AG09309 (cell line): ENCODE data around the gene SLC22A1.

Experiments
- DNase-seq: peaks from one replicate; pipeline ENCODE4 v3.0.0-alpha.2; 2010; ENCODE audit warnings: low read depth
- H3K4me3 ChIP-seq: 2 replicates; pipeline ENCODE4 v1.5.1; 2011; ENCODE audit warnings: mild to moderate bottlenecking, low read depth, low read length, moderate library complexity; ENCODE audit not compliant: control insufficient read depth
- TF ChIP-seq, protein P1 (sequence below): IDR thresholded peaks from 2 replicates; pipeline ENCODE4 v1.5.1; 2011; ENCODE audit warnings: mild to moderate bottlenecking, low read depth, low read length, inconsistent platforms; ENCODE audit not compliant: insufficient read depth, control insufficient read depth; ENCODE audit errors: missing control alignments

The SLC22A1 gene

DNA sequence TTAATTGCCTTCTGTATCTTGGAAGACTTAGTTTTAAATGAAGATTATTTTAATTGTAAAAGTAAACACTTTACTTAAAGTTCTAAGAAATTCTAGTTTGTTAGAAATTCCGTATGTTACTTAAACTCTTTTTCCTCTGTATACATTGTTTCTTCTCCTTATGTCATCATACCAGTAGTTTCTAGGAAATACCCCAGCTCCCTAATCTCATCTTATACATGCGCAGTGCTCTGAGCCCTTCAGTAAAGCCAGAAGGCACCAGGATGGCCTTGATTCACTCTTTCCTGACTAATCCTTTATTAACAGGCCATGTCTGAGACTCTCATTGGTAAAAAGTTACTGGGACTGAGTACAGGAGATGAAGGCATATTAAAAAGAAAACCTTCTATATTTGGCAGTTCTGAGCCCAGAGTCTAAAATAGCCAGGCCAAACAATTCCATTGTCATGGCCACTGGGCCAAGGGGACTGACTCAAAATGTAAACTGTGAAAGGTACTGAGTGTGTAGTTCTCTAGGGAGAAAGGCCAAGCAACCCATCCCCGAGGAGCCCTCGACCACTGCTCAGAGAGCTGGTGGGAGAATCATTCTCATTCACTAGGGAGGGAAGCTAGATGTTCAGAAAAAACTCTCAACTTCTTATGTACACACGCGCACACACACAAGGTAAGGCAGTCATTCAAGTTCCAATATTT lies 25.0 kb downstream of the SLC22A1 start:
- no peak for DNase-seq
- H3K4me3 ChIP-seq: no peak overlapping the region
- TF ChIP-seq, protein P1, sequence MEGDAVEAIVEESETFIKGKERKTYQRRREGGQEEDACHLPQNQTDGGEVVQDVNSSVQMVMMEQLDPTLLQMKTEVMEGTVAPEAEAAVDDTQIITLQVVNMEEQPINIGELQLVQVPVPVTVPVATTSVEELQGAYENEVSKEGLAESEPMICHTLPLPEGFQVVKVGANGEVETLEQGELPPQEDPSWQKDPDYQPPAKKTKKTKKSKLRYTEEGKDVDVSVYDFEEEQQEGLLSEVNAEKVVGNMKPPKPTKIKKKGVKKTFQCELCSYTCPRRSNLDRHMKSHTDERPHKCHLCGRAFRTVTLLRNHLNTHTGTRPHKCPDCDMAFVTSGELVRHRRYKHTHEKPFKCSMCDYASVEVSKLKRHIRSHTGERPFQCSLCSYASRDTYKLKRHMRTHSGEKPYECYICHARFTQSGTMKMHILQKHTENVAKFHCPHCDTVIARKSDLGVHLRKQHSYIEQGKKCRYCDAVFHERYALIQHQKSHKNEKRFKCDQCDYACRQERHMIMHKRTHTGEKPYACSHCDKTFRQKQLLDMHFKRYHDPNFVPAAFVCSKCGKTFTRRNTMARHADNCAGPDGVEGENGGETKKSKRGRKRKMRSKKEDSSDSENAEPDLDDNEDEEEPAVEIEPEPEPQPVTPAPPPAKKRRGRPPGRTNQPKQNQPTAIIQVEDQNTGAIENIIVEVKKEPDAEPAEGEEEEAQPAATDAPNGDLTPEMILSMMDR: no peak

DNA sequence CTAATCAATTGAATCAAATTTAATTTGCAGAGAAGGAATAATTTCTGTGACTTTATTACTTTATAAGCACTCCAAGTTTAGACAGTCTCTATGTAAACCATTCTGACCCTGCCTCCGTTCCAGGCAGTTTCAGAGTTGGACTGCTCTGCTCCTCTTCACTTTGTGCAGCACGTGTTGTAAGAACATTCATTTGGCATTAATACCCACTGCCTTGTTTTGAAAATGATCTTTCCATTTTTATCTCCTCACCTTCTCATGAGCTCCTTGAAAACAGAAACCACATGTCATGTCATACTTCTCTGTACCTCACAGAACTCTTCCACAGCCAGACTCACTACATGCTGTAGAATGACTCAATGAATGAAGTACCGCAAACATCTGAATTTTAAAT lies 25.5 kb downstream of the SLC22A1 start:
- DNase-seq: no peak
- TF ChIP-seq, protein P1: no peak

DNA sequence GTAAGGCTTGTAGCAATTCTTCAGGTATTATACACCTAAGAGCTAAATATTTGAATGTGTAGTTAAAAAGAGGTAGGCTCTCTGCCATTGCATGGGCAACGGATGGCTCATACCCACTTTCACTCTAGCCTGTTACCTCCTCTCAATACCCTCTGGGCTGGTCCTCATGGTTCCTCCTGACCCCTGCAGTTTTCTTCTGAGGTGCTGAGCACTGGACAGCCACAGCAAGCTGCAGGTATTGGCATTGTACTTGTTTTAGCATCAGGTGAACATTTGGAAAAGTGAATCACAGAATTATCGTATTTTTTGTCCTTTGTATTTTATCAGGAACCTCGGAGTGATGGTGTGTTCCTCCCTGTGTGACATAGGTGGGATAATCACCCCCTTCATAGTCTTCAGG lies 32.9 kb downstream of the SLC22A1 start:
- no peak overlapping the region for H3K4me3 ChIP-seq
- DNase-seq: no peak
- TF ChIP-seq, protein P1: no peak

More for the DNA sequence above, 25.5 kb downstream of the SLC22A1 start:
- no peak overlapping the region for H3K4me3 ChIP-seq

DNA sequence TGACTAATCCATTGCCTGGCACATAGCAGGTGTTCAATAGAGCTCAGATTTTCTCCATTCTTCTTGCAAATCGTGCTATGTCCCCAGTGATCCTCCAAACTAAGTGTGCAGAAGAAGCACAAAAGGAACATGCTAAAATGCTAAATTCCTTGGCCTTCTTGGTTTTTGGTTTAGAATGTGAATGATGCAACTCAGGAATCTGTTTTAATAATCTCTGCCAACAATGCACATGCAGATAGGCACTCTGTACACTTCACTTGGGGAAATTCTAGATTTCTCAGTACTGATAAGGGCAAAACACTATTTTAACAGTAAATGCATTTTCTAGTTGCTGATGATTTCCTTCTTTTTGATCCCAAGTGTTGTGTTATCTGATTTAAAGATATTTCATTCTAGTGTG lies 35.2 kb downstream of the SLC22A1 start:
- TF ChIP-seq, protein P1: no peak
- DNase-seq: no peak
- H3K4me3 ChIP-seq: no peak overlapping the region

DNA sequence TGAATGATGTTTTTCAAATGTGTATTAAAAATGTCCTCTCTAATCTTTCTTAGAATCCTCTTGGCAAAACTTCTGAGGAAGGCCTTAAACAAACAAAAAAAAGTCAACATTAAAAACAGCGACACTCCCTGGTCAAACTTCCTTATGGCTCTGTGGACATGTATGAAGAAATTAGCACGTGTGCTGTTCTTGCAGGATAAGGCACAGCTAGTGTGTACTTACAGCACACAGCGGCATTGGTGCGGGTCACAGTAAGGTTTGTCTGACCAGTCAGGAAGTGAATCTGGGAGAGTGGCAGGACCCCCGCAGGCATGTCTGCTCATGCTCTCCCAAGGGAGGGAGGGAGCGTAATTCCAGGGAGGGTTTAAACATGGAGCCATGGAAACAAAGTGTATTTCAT lies 38.8 kb downstream of the SLC22A1 start:
- no peak overlapping the region for H3K4me3 ChIP-seq
- TF ChIP-seq, protein P1: peak; percentile 4
- DNase-seq: no peak

DNA sequence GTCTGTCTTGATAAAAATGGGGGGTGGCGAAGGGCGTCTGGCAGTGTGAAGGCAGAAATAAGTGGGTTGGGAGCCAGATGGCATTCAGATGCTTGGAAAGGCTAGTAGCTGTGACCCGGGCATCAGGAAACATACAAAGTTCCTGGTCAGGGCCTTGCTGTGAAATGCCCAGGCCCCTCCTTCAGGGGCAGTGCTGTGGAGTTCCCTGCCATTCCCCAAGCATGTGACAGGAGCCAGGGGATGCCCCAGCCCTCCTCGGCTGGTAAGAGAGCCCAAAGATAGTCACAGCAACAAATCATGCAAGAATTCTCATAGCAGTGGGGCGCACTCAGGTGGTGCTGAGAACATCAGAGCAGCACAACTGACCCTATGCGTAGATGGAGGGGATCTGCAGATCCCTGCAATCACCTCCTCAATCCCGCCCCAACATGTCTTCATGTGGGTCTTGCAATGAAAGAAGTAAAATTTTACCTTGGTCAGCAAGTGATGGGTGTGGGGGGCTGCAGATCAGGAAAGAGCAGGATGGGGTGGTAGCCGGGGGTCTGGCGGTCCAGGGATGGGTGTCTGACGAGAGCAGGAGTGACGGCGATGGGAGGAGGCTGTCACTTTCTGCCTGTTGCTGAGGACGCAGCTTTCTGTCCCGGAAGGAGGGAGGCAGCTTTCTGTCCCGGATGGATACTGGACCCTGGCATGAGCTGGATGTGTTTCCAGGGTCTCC lies 39.5 kb downstream of the SLC22A1 start:
- H3K4me3 ChIP-seq: no peak overlapping the region
- no peak for DNase-seq
- TF ChIP-seq, protein P1: no peak
